HL-60 (cell line): Measurements from ENCODE around the gene HIP1R.

Source experiments
- DNase-seq, 2 experiments: peaks; one replicate each; pipeline ENCODE4 v3.0.0-alpha.2; 2010 to 2020; ENCODE audit warnings: low read depth in 1 of 2, low spot score in 1 of 2
- H3K27ac ChIP-seq: fragments of 250-450 bp; sonication (Bioruptor Pico); replicated peaks from 2 replicates; pipeline ENCODE4 v1.5.1; 2020; ENCODE audit warnings: mild to moderate bottlenecking, moderate library complexity
- H3K27me3 ChIP-seq: fragments of 250-450 bp; sonication (Bioruptor Pico); 2 replicates; pipeline ENCODE4 v1.5.1; 2021; ENCODE audit warnings: mild to moderate bottlenecking, moderate library complexity; ENCODE audit not compliant: insufficient read depth, poor library complexity, severe bottlenecking
- H3K4me3 ChIP-seq: replicated peaks from 2 replicates; pipeline ENCODE4 v1.5.1; 2011; ENCODE audit warnings: mild to moderate bottlenecking, control low read depth, low read length; ENCODE audit not compliant: insufficient read depth
- GABPA ChIP-seq: IDR thresholded peaks from 2 replicates; pipeline ENCODE4 v1.6.1; 2012; ENCODE audit warnings: low read depth
- POLR2AphosphoS5 ChIP-seq: IDR thresholded peaks from 2 replicates; pipeline ENCODE4 v1.6.1; 2012; ENCODE audit warnings: low read depth
- REST ChIP-seq: IDR thresholded peaks from 2 replicates; pipeline ENCODE4 v1.6.1; 2012; ENCODE audit warnings: low read depth; ENCODE audit not compliant: insufficient replicate concordance
- SPI1 ChIP-seq: IDR thresholded peaks from 2 replicates; pipeline ENCODE4 v1.6.1; 2012; ENCODE audit warnings: low read depth, mild to moderate bottlenecking, borderline replicate concordance
- TF ChIP-seq, protein P1 (sequence below): IDR thresholded peaks from one replicate; pipeline ENCODE4 v1.5.1; 2011; ENCODE audit warnings: low read length, control low read depth, inconsistent platforms; ENCODE audit not compliant: insufficient read depth

The HIP1R gene

GRCh38 chr12:122858591-122859302, 23.5 kb downstream of the HIP1R start:
- no peaks in the 10 kb centered on the region for H3K27me3 ChIP-seq
- no peak overlapping the region for H3K4me3 ChIP-seq
- no peak for DNase-seq
- TF ChIP-seq, protein P1, sequence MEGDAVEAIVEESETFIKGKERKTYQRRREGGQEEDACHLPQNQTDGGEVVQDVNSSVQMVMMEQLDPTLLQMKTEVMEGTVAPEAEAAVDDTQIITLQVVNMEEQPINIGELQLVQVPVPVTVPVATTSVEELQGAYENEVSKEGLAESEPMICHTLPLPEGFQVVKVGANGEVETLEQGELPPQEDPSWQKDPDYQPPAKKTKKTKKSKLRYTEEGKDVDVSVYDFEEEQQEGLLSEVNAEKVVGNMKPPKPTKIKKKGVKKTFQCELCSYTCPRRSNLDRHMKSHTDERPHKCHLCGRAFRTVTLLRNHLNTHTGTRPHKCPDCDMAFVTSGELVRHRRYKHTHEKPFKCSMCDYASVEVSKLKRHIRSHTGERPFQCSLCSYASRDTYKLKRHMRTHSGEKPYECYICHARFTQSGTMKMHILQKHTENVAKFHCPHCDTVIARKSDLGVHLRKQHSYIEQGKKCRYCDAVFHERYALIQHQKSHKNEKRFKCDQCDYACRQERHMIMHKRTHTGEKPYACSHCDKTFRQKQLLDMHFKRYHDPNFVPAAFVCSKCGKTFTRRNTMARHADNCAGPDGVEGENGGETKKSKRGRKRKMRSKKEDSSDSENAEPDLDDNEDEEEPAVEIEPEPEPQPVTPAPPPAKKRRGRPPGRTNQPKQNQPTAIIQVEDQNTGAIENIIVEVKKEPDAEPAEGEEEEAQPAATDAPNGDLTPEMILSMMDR = no peak
- TF ChIP-seq REST (no peak), POLR2AphosphoS5 (no peak), GABPA (no peak), SPI1 (no peak)
- no peak overlapping the region for H3K27ac ChIP-seq

- H3K27ac ChIP-seq = no peak overlapping the region
- no peaks in the 10 kb centered on the region for H3K27me3 ChIP-seq
- no peak overlapping the region for H3K4me3 ChIP-seq
- DNase-seq = no peak
- TF ChIP-seq GABPA = no peak
- TF ChIP-seq, protein P1 = no peak
- no peak for TF ChIP-seq REST
- TF ChIP-seq POLR2AphosphoS5 = no peak
- TF ChIP-seq SPI1 = no peak
Observed at GRCh38 chr12:122859303-122860039, 24.2 kb downstream of the HIP1R start.

- H3K4me3 ChIP-seq = no peak overlapping the region
- TF ChIP-seq, protein P1 = peak; percentile 80
- TF ChIP-seq SPI1 = no peak
- H3K27ac ChIP-seq = no peak overlapping the region
- peak in 1 of 2 experiments; percentile 79 for DNase-seq
- no peaks in the 10 kb centered on the region for H3K27me3 ChIP-seq
Observed at GRCh38 chr12:122860040-122860853, 25.0 kb downstream of the HIP1R start.
